ENCODE measurements around the gene RPGR. TPM values are rescaled to one million over a fixed set of nuclear protein-coding genes. Genes with fewer than 3 reads are reported as not detected.

Gene RPGR
- polyA plus RNA-seq, 1 donor (not counting 4 experiments of a cell fraction or from before 2014, with no cell fraction given) = 2.4 TPM

DNA sequence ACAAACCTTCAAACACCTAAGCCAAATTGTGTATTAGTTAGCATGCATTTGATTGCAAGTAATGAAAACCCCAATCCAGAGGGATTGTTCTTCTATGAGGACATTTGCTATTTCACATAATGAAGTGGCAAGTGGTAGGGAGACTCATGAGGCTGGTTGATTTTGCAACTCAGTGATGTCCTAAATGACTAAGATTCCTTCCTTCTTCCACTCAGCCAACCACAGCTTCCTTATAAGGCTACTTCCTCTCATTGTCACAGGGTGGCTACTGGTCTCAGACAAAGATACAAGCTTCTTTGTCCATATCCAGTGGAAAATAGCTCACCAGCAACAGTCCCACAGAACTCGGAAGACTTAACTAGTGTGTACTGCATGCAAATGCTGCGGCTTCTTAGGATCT lies 19.8 kb upstream of the RPGR start:
- Histone ChIP-seq H3K4me3 (ENCODE audit: control insufficient read depth in 2 of 3, extremely low read depth in 1 of 3, insufficient read depth in 2 of 3, low read depth in 1 of 3, low read length in 3 of 3) (no peak overlapping the region), H3K9me1 (ENCODE audit: control insufficient read depth, extremely low read depth, insufficient read depth, low read length) (no peaks in the 10 kb centered on the region), H4K20me1 (ENCODE audit: control insufficient read depth, extremely low read depth, insufficient read depth, low read length) (no peaks in the 10 kb centered on the region), H3K36me3 (ENCODE audit: control insufficient read depth in 2 of 2, extremely low read depth in 1 of 2, insufficient read depth in 2 of 2, low read length in 2 of 2) (no peaks in the 10 kb centered on the region), H2AFZ (ENCODE audit: control insufficient read depth, low read length) (no peak overlapping the region), H3K4me1 (ENCODE audit: control insufficient read depth, extremely low read depth, insufficient read depth, low read length) (no peaks in the 10 kb centered on the region), H3K27me3 (ENCODE audit: control insufficient read depth, extremely low read depth, insufficient read depth, low read length) (no peaks in the 10 kb centered on the region), H3K27ac (ENCODE audit: control insufficient read depth, insufficient read depth, low read length) (no peak overlapping the region), H3K9ac (ENCODE audit: control insufficient read depth, extremely low read depth, insufficient read depth, low read length) (no peak overlapping the region), H3K79me2 (ENCODE audit: control insufficient read depth, insufficient read depth, low read length) (no peaks in the 10 kb centered on the region), H3K9me3 (ENCODE audit: control insufficient read depth, low read depth, low read length) (no peaks in the 10 kb centered on the region), H3K4me2 (ENCODE audit: control insufficient read depth, extremely low read depth, insufficient read depth, low read depth, low read length) (no peak overlapping the region)
- dilution Hi-C loops (cut with MboI; ENCODE audit: extremely low pct_ligation_motif_present, low sequenced_read_pairs) = no loop called here
- FAIRE-seq (no peak), DNase-seq (ENCODE audit: low read depth, low spot score) (no peak)
- TF ChIP-seq, protein P1, sequence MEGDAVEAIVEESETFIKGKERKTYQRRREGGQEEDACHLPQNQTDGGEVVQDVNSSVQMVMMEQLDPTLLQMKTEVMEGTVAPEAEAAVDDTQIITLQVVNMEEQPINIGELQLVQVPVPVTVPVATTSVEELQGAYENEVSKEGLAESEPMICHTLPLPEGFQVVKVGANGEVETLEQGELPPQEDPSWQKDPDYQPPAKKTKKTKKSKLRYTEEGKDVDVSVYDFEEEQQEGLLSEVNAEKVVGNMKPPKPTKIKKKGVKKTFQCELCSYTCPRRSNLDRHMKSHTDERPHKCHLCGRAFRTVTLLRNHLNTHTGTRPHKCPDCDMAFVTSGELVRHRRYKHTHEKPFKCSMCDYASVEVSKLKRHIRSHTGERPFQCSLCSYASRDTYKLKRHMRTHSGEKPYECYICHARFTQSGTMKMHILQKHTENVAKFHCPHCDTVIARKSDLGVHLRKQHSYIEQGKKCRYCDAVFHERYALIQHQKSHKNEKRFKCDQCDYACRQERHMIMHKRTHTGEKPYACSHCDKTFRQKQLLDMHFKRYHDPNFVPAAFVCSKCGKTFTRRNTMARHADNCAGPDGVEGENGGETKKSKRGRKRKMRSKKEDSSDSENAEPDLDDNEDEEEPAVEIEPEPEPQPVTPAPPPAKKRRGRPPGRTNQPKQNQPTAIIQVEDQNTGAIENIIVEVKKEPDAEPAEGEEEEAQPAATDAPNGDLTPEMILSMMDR (optimal IDR thresholded peaks at IDR 0.05 in 1 of 3, IDR thresholded peaks at IDR 0.05 in 1 of 3, conservative IDR thresholded peaks at IDR 0.05 in 1 of 3; ENCODE audit: extremely low read depth in 1 of 3, insufficient read depth in 2 of 3, low read length in 3 of 3) = no peak
- TF ChIP-seq EZH2 (IDR thresholded peaks at IDR 0.05; ENCODE audit: low read length) = no peak

DNA sequence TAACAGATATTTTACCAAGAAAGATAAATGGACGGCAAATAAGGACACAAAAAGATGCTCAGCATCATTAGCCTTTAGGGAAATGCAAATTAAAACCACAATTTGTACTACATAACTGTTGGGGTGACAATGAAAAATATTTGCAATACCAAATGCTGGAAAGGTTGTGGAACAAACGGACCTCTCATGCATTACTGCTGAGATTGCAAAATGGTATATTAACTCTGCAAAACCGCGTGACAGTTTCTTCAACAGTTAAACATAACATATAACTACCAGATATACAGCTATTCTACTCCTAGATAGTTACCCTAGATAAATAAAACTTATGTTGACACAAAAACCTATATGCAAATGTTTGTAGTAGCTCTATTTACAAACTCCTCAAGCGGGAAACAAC lies 18.8 kb upstream of the RPGR start:
- no peak for DNase-seq (ENCODE audit: low read depth, low spot score)
- H3K4me3 ChIP-seq (ENCODE audit: control insufficient read depth in 2 of 3, extremely low read depth in 1 of 3, insufficient read depth in 2 of 3, low read depth in 1 of 3, low read length in 3 of 3) = no peak overlapping the region
- FAIRE-seq = no peak
- H3K36me3 ChIP-seq (ENCODE audit: control insufficient read depth in 2 of 2, extremely low read depth in 1 of 2, insufficient read depth in 2 of 2, low read length in 2 of 2) = no peaks in the 10 kb centered on the region
- dilution Hi-C loops (cut with MboI; ENCODE audit: extremely low pct_ligation_motif_present, low sequenced_read_pairs) = no loop called here
- no peaks in the 10 kb centered on the region for H4K20me1 ChIP-seq (ENCODE audit: control insufficient read depth, extremely low read depth, insufficient read depth, low read length)
- TF ChIP-seq, protein P1 (optimal IDR thresholded peaks at IDR 0.05 in 1 of 3, IDR thresholded peaks at IDR 0.05 in 1 of 3, conservative IDR thresholded peaks at IDR 0.05 in 1 of 3; ENCODE audit: extremely low read depth in 1 of 3, insufficient read depth in 2 of 3, low read length in 3 of 3) = no peak
- TF ChIP-seq EZH2 (IDR thresholded peaks at IDR 0.05; ENCODE audit: low read length) = no peak
- no peaks in the 10 kb centered on the region for H3K27me3 ChIP-seq (ENCODE audit: control insufficient read depth, extremely low read depth, insufficient read depth, low read length)
- no peaks in the 10 kb centered on the region for H3K4me1 ChIP-seq (ENCODE audit: control insufficient read depth, extremely low read depth, insufficient read depth, low read length)
- no peak overlapping the region for H3K4me2 ChIP-seq (ENCODE audit: control insufficient read depth, extremely low read depth, insufficient read depth, low read depth, low read length)
- H3K9me3 ChIP-seq (ENCODE audit: control insufficient read depth, low read depth, low read length) = no peaks in the 10 kb centered on the region
- H3K9ac ChIP-seq (ENCODE audit: control insufficient read depth, extremely low read depth, insufficient read depth, low read length) = no peak overlapping the region
- no peak overlapping the region for H3K27ac ChIP-seq (ENCODE audit: control insufficient read depth, insufficient read depth, low read length)
- no peak overlapping the region for H2AFZ ChIP-seq (ENCODE audit: control insufficient read depth, low read length)
- no peaks in the 10 kb centered on the region for H3K9me1 ChIP-seq (ENCODE audit: control insufficient read depth, extremely low read depth, insufficient read depth, low read length)
- H3K79me2 ChIP-seq (ENCODE audit: control insufficient read depth, insufficient read depth, low read length) = no peaks in the 10 kb centered on the region

Measured in keratinocyte (primary cell).